ENCODE results near the gene LRRC38.

The LRRC38 gene

GRCh38 chr1:13544221-13544556 is 30.4 kb upstream of the LRRC38 start:
- H3K36me3 ChIP-seq (ENCODE audit: control insufficient read depth, insufficient read depth, low read length): no peaks in the 10 kb centered on the region
- no peaks in the 10 kb centered on the region for H3K9me3 ChIP-seq (ENCODE audit: control insufficient read depth, low read length)
- no peak for DNase-seq
- H3K27me3 ChIP-seq (replicated peaks; ENCODE audit: control insufficient read depth, insufficient read depth, low read length, poor library complexity, severe bottlenecking): no peaks in the 10 kb centered on the region
- H3K27ac ChIP-seq (ENCODE audit: insufficient read depth, low read length, poor library complexity, severe bottlenecking): no peak overlapping the region
- H3K4me3 ChIP-seq (ENCODE audit: insufficient read depth, low read depth, low read length, poor library complexity, severe bottlenecking): no peak overlapping the region
- H3K4me1 ChIP-seq (ENCODE audit: control insufficient read depth, insufficient read depth, low read length, poor library complexity, severe bottlenecking): no peaks in the 10 kb centered on the region

GRCh38 chr1:13543451-13544220 is 29.8 kb upstream of the LRRC38 start:
- Histone ChIP-seq H3K9me3 (ENCODE audit: control insufficient read depth, low read length) (no peaks in the 10 kb centered on the region), H3K27me3 (replicated peaks; ENCODE audit: control insufficient read depth, insufficient read depth, low read length, poor library complexity, severe bottlenecking) (no peaks in the 10 kb centered on the region), H3K4me3 (ENCODE audit: insufficient read depth, low read depth, low read length, poor library complexity, severe bottlenecking) (no peak overlapping the region), H3K4me1 (ENCODE audit: control insufficient read depth, insufficient read depth, low read length, poor library complexity, severe bottlenecking) (no peaks in the 10 kb centered on the region), H3K27ac (ENCODE audit: insufficient read depth, low read length, poor library complexity, severe bottlenecking) (no peak overlapping the region), H3K36me3 (ENCODE audit: control insufficient read depth, insufficient read depth, low read length) (no peaks in the 10 kb centered on the region)
- no peak for DNase-seq

GRCh38 chr1:13541435-13542215 is 27.8 kb upstream of the LRRC38 start:
- H3K4me3 ChIP-seq (ENCODE audit: insufficient read depth, low read depth, low read length, poor library complexity, severe bottlenecking): no peak overlapping the region
- no peaks in the 10 kb centered on the region for H3K36me3 ChIP-seq (ENCODE audit: control insufficient read depth, insufficient read depth, low read length)
- no peaks in the 10 kb centered on the region for H3K4me1 ChIP-seq (ENCODE audit: control insufficient read depth, insufficient read depth, low read length, poor library complexity, severe bottlenecking)
- no peak for DNase-seq
- H3K9me3 ChIP-seq (ENCODE audit: control insufficient read depth, low read length): no peaks in the 10 kb centered on the region
- H3K27me3 ChIP-seq (replicated peaks; ENCODE audit: control insufficient read depth, insufficient read depth, low read length, poor library complexity, severe bottlenecking): no peaks in the 10 kb centered on the region
- H3K27ac ChIP-seq (ENCODE audit: insufficient read depth, low read length, poor library complexity, severe bottlenecking): no peak overlapping the region

GRCh38 chr1:13540866-13541265 is 27.1 kb upstream of the LRRC38 start:
- Histone ChIP-seq H3K9me3 (ENCODE audit: control insufficient read depth, low read length) (no peaks in the 10 kb centered on the region), H3K4me3 (ENCODE audit: insufficient read depth, low read depth, low read length, poor library complexity, severe bottlenecking) (no peak overlapping the region), H3K27ac (ENCODE audit: insufficient read depth, low read length, poor library complexity, severe bottlenecking) (no peak overlapping the region), H3K4me1 (ENCODE audit: control insufficient read depth, insufficient read depth, low read length, poor library complexity, severe bottlenecking) (no peaks in the 10 kb centered on the region), H3K36me3 (ENCODE audit: control insufficient read depth, insufficient read depth, low read length) (no peaks in the 10 kb centered on the region), H3K27me3 (replicated peaks; ENCODE audit: control insufficient read depth, insufficient read depth, low read length, poor library complexity, severe bottlenecking) (no peaks in the 10 kb centered on the region)
- DNase-seq: no peak

GRCh38 chr1:13539683-13540082 is 25.9 kb upstream of the LRRC38 start:
- Histone ChIP-seq H3K9me3 (ENCODE audit: control insufficient read depth, low read length) (no peaks in the 10 kb centered on the region), H3K36me3 (ENCODE audit: control insufficient read depth, insufficient read depth, low read length) (no peaks in the 10 kb centered on the region), H3K27me3 (replicated peaks; ENCODE audit: control insufficient read depth, insufficient read depth, low read length, poor library complexity, severe bottlenecking) (no peaks in the 10 kb centered on the region), H3K4me1 (ENCODE audit: control insufficient read depth, insufficient read depth, low read length, poor library complexity, severe bottlenecking) (no peaks in the 10 kb centered on the region), H3K27ac (ENCODE audit: insufficient read depth, low read length, poor library complexity, severe bottlenecking) (no peak overlapping the region), H3K4me3 (ENCODE audit: insufficient read depth, low read depth, low read length, poor library complexity, severe bottlenecking) (no peak overlapping the region)
- DNase-seq: no peak

GRCh38 chr1:13538832-13539231 is 25.0 kb upstream of the LRRC38 start:
- H3K36me3 ChIP-seq (ENCODE audit: control insufficient read depth, insufficient read depth, low read length): no peaks in the 10 kb centered on the region
- no peak overlapping the region for H3K4me3 ChIP-seq (ENCODE audit: insufficient read depth, low read depth, low read length, poor library complexity, severe bottlenecking)
- H3K4me1 ChIP-seq (ENCODE audit: control insufficient read depth, insufficient read depth, low read length, poor library complexity, severe bottlenecking): no peaks in the 10 kb centered on the region
- no peak for DNase-seq
- no peak overlapping the region for H3K27ac ChIP-seq (ENCODE audit: insufficient read depth, low read length, poor library complexity, severe bottlenecking)
- H3K27me3 ChIP-seq (replicated peaks; ENCODE audit: control insufficient read depth, insufficient read depth, low read length, poor library complexity, severe bottlenecking): no peaks in the 10 kb centered on the region
- no peaks in the 10 kb centered on the region for H3K9me3 ChIP-seq (ENCODE audit: control insufficient read depth, low read length)

- no peaks in the 10 kb centered on the region for H3K9me3 ChIP-seq (ENCODE audit: control insufficient read depth, low read length)
- H3K27ac ChIP-seq (ENCODE audit: insufficient read depth, low read length, poor library complexity, severe bottlenecking): no peak overlapping the region
- DNase-seq: no peak
- no peak overlapping the region for H3K4me3 ChIP-seq (ENCODE audit: insufficient read depth, low read depth, low read length, poor library complexity, severe bottlenecking)
- no peaks in the 10 kb centered on the region for H3K4me1 ChIP-seq (ENCODE audit: control insufficient read depth, insufficient read depth, low read length, poor library complexity, severe bottlenecking)
- H3K27me3 ChIP-seq (replicated peaks; ENCODE audit: control insufficient read depth, insufficient read depth, low read length, poor library complexity, severe bottlenecking): no peaks in the 10 kb centered on the region
- H3K36me3 ChIP-seq (ENCODE audit: control insufficient read depth, insufficient read depth, low read length): no peaks in the 10 kb centered on the region
Measured at GRCh38 chr1:13536571-13536970, 22.8 kb upstream of the LRRC38 start.

- H3K4me1 ChIP-seq (ENCODE audit: control insufficient read depth, insufficient read depth, low read length, poor library complexity, severe bottlenecking): no peaks in the 10 kb centered on the region
- H3K27me3 ChIP-seq (replicated peaks; ENCODE audit: control insufficient read depth, insufficient read depth, low read length, poor library complexity, severe bottlenecking): no peaks in the 10 kb centered on the region
- H3K36me3 ChIP-seq (ENCODE audit: control insufficient read depth, insufficient read depth, low read length): no peaks in the 10 kb centered on the region
- no peak overlapping the region for H3K4me3 ChIP-seq (ENCODE audit: insufficient read depth, low read depth, low read length, poor library complexity, severe bottlenecking)
- no peak overlapping the region for H3K27ac ChIP-seq (ENCODE audit: insufficient read depth, low read length, poor library complexity, severe bottlenecking)
- DNase-seq: no peak
- H3K9me3 ChIP-seq (ENCODE audit: control insufficient read depth, low read length): no peaks in the 10 kb centered on the region
Measured at GRCh38 chr1:13535227-13535626, 21.4 kb upstream of the LRRC38 start.

- DNase-seq: no peak
- Histone ChIP-seq H3K36me3 (ENCODE audit: control insufficient read depth, insufficient read depth, low read length) (no peaks in the 10 kb centered on the region), H3K27me3 (replicated peaks; ENCODE audit: control insufficient read depth, insufficient read depth, low read length, poor library complexity, severe bottlenecking) (no peaks in the 10 kb centered on the region), H3K4me3 (ENCODE audit: insufficient read depth, low read depth, low read length, poor library complexity, severe bottlenecking) (no peak overlapping the region), H3K4me1 (ENCODE audit: control insufficient read depth, insufficient read depth, low read length, poor library complexity, severe bottlenecking) (no peaks in the 10 kb centered on the region), H3K9me3 (ENCODE audit: control insufficient read depth, low read length) (no peaks in the 10 kb centered on the region), H3K27ac (ENCODE audit: insufficient read depth, low read length, poor library complexity, severe bottlenecking) (no peak overlapping the region)
Measured at GRCh38 chr1:13528320-13528719, 14.5 kb upstream of the LRRC38 start.

- no peak for DNase-seq
- Histone ChIP-seq H3K4me1 (ENCODE audit: control insufficient read depth, insufficient read depth, low read length, poor library complexity, severe bottlenecking) (no peaks in the 10 kb centered on the region), H3K4me3 (ENCODE audit: insufficient read depth, low read depth, low read length, poor library complexity, severe bottlenecking) (no peak overlapping the region), H3K27ac (ENCODE audit: insufficient read depth, low read length, poor library complexity, severe bottlenecking) (no peak overlapping the region), H3K9me3 (ENCODE audit: control insufficient read depth, low read length) (no peaks in the 10 kb centered on the region), H3K36me3 (ENCODE audit: control insufficient read depth, insufficient read depth, low read length) (no peaks in the 10 kb centered on the region), H3K27me3 (replicated peaks; ENCODE audit: control insufficient read depth, insufficient read depth, low read length, poor library complexity, severe bottlenecking) (peaks cover 3% of the 10 kb centered on the region)
Measured at GRCh38 chr1:13523780-13524477, 10.1 kb upstream of the LRRC38 start.

All from effector memory CD4-positive, alpha-beta T cell (primary cell).